Neural progenitor cell (in vitro differentiated cells): ENCODE data around the gene KIF15. TPM values are rescaled to one million over a fixed set of nuclear protein-coding genes. Genes with fewer than 3 reads are reported as not detected.

Source experiments
- DNase-seq: peaks from one replicate; pipeline ENCODE4 v3.0.0-alpha.2; 2016; ENCODE audit warnings: low spot score
- H2AFZ ChIP-seq: fragments of 200-600 bp; sonication (generic); replicated peaks from 2 replicates; pipeline ENCODE4 v1.6.1; 2016; ENCODE audit warnings: antibody characterized with exemption
- H3F3A ChIP-seq: fragments of 200-600 bp; sonication (generic); 2 replicates; pipeline ENCODE4 v1.6.1; 2016; ENCODE audit warnings: antibody characterized with exemption, low read depth
- H3K27ac ChIP-seq: fragments of 200-600 bp; sonication (generic); 2 replicates; pipeline ENCODE4 v1.5.1; 2016; ENCODE audit warnings: mild to moderate bottlenecking
- H3K27me3 ChIP-seq: fragments of 200-600 bp; sonication (generic); 2 replicates; pipeline ENCODE4 v1.6.1; 2016; ENCODE audit warnings: mild to moderate bottlenecking, moderate library complexity
- H3K36me3 ChIP-seq: fragments of 200-600 bp; sonication (generic); 2 replicates; pipeline ENCODE4 v1.5.1; 2016
- H3K4me1 ChIP-seq: fragments of 200-600 bp; sonication (generic); 2 replicates; pipeline ENCODE4 v1.6.1; 2016; ENCODE audit warnings: mixed run types
- H3K4me2 ChIP-seq: fragments of 200-600 bp; sonication (generic); 2 replicates; pipeline ENCODE4 v1.6.1; 2016
- H3K4me3 ChIP-seq: fragments of 200-600 bp; sonication (generic); 2 replicates; pipeline ENCODE4 v1.5.1; 2016
- H3K79me2 ChIP-seq: fragments of 200-600 bp; sonication (generic); 2 replicates; pipeline ENCODE4 v1.6.1; 2016; ENCODE audit warnings: low read depth
- H3K9ac ChIP-seq: fragments of 200-600 bp; sonication (generic); 2 replicates; pipeline ENCODE4 v1.6.1; 2016
- H3K9me3 ChIP-seq: fragments of 200-600 bp; sonication (generic); 2 replicates; pipeline ENCODE4 v1.5.1; 2016; ENCODE audit warnings: low read depth
- H4K20me1 ChIP-seq: fragments of 200-600 bp; sonication (generic); 2 replicates; pipeline ENCODE4 v1.6.1; 2016; ENCODE audit warnings: low read depth
- H3K27ac Mint-ChIP-seq: 3 replicates; pipeline ENCODE4 v1.8.0; 2021; ENCODE audit warnings: mixed read lengths
- H3K27me3 Mint-ChIP-seq: 2 replicates; pipeline ENCODE4 v1.8.0; 2022; ENCODE audit warnings: low read depth, mild to moderate bottlenecking, inconsistent platforms, moderate library complexity, mixed read lengths; ENCODE audit not compliant: insufficient read depth
- H3K36me3 Mint-ChIP-seq: 3 replicates; pipeline ENCODE4 v1.8.0; 2021; ENCODE audit warnings: mixed read lengths
- H3K4me1 Mint-ChIP-seq: 3 replicates; pipeline ENCODE4 v1.8.0; 2021; ENCODE audit warnings: mixed read lengths
- H3K4me3 Mint-ChIP-seq: 3 replicates; pipeline ENCODE4 v1.8.0; 2021; ENCODE audit warnings: mild to moderate bottlenecking, moderate library complexity, mixed read lengths
- H3K9me3 Mint-ChIP-seq: 3 replicates; pipeline ENCODE4 v1.8.0; 2020; ENCODE audit warnings: mixed read lengths
- CTCF ChIP-seq: fragments of 200-600 bp; sonication (generic); IDR thresholded peaks from 2 replicates; pipeline ENCODE4 v1.5.1; 2017; ENCODE audit warnings: antibody characterized with exemption, mild to moderate bottlenecking
- EZH2 ChIP-seq: fragments of 200-600 bp; sonication (generic); IDR thresholded peaks from 2 replicates; pipeline ENCODE4 v1.6.1; 2017; ENCODE audit warnings: antibody characterized with exemption, mild to moderate bottlenecking, moderate library complexity
- EZH2phosphoT487 ChIP-seq: fragments of 200-600 bp; sonication (generic); IDR thresholded peaks from 2 replicates; pipeline ENCODE4 v1.6.1; 2017; ENCODE audit warnings: antibody characterized with exemption
- total RNA-seq: library from RNA; depleted of rRNA; stranded (reverse); fragments of >200 nt; gene quantifications from 2 replicates; pipeline ENCODE4 v1.2.3, GENCODE V29; 2015; ENCODE audit warnings: low replicate concordance

Gene KIF15
- total RNA-seq, 1 donor from 2014 or later: 83.4 TPM

- Mint-ChIP-seq H3K27me3 (peaks cover 7% of the 10 kb centered on the region), H3K36me3 (peaks cover 23% of the 10 kb centered on the region), H3K4me3 (peak overlapping the region; percentile 92), H3K9me3 (no peaks in the 10 kb centered on the region), H3K27ac (peak overlapping the region; percentile 93), H3K4me1 (peaks cover 10% of the 10 kb centered on the region)
- H3K4me1 ChIP-seq: peaks cover 7% of the 10 kb centered on the region
- H3K79me2 ChIP-seq: peaks cover 9% of the 10 kb centered on the region
- H3K4me3 ChIP-seq: peak overlapping the region; percentile 65
- no peak for DNase-seq
- H3K4me2 ChIP-seq: peak overlapping the region; percentile 87
- H3K27me3 ChIP-seq: no peaks in the 10 kb centered on the region
- no peaks in the 10 kb centered on the region for H3K9me3 ChIP-seq
- peak overlapping the region; percentile 27 for H2AFZ ChIP-seq
- no peak overlapping the region for H3K27ac ChIP-seq
- peaks cover 21% of the 10 kb centered on the region for H3F3A ChIP-seq
- TF ChIP-seq EZH2phosphoT487 (no peak), CTCF (no peak)
- no peaks in the 10 kb centered on the region for H4K20me1 ChIP-seq
- no peaks in the 10 kb centered on the region for H3K36me3 ChIP-seq
- H3K9ac ChIP-seq: no peak overlapping the region
Measured at GRCh38 chr3:44862226-44862637, 100.6 kb downstream of the KIF15 start.

- Histone ChIP-seq H4K20me1 (no peaks in the 10 kb centered on the region), H3K9ac (no peak overlapping the region), H3K4me3 (no peak overlapping the region), H2AFZ (no peak overlapping the region), H3K9me3 (no peaks in the 10 kb centered on the region), H3K4me2 (no peak overlapping the region), H3F3A (peaks cover 16% of the 10 kb centered on the region), H3K36me3 (no peaks in the 10 kb centered on the region), H3K27ac (no peak overlapping the region), H3K79me2 (peaks cover 9% of the 10 kb centered on the region), H3K27me3 (no peaks in the 10 kb centered on the region), H3K4me1 (peaks cover 7% of the 10 kb centered on the region)
- no peak for DNase-seq
- TF ChIP-seq EZH2phosphoT487: no peak
- TF ChIP-seq CTCF: no peak
- no peak for TF ChIP-seq EZH2
- Mint-ChIP-seq H3K9me3 (no peaks in the 10 kb centered on the region), H3K4me3 (no peak overlapping the region), H3K27ac (no peak overlapping the region), H3K36me3 (peaks cover 22% of the 10 kb centered on the region), H3K4me1 (peaks cover 10% of the 10 kb centered on the region), H3K27me3 (peaks cover 7% of the 10 kb centered on the region)
Measured at GRCh38 chr3:44865272-44866035, 103.9 kb downstream of the KIF15 start.

- Histone ChIP-seq H4K20me1 (no peaks in the 10 kb centered on the region), H3F3A (peaks cover under 1% of the 10 kb centered on the region)
Measured at GRCh38 chr3:44867421-44868111, 106.0 kb downstream of the KIF15 start.

More at GRCh38 chr3:44867421-44868111, 106.0 kb downstream of the KIF15 start:
- Histone ChIP-seq H3K79me2 (peaks cover 5% of the 10 kb centered on the region), H3K36me3 (no peaks in the 10 kb centered on the region), H3K4me3 (no peak overlapping the region), H3K9ac (no peak overlapping the region), H3K4me1 (peaks cover 4% of the 10 kb centered on the region), H3K4me2 (no peak overlapping the region), H3K9me3 (no peaks in the 10 kb centered on the region), H3K27me3 (no peaks in the 10 kb centered on the region), H3K27ac (no peak overlapping the region), H2AFZ (no peak overlapping the region)
- peaks cover 4% of the 10 kb centered on the region for H3K27me3 Mint-ChIP-seq
- no peak for DNase-seq
- no peaks in the 10 kb centered on the region for H3K9me3 Mint-ChIP-seq
- H3K4me3 Mint-ChIP-seq: no peak overlapping the region
- H3K36me3 Mint-ChIP-seq: peaks cover 22% of the 10 kb centered on the region
- no peak overlapping the region for H3K27ac Mint-ChIP-seq
- peaks cover 5% of the 10 kb centered on the region for H3K4me1 Mint-ChIP-seq
- no peak for TF ChIP-seq EZH2
- TF ChIP-seq CTCF: no peak
